K562 (cell line): Measurements from ENCODE around the gene CHCHD5.

Source experiments
- ARID2 ChIP-seq: fragments of 450-650 bp; IDR thresholded peaks from 2 replicates; pipeline ENCODE4 v1.6.1; 2017; ENCODE audit warnings: antibody characterized with exemption, mild to moderate bottlenecking
- CREB5 ChIP-seq: fragments of 250-450 bp; sonication (Bioruptor Pico); IDR thresholded peaks from 2 replicates; pipeline ENCODE4 v1.5.0; 2020; ENCODE audit warnings: mild to moderate bottlenecking
- FOXA1 ChIP-seq: fragments of 450-650 bp; IDR thresholded peaks from 2 replicates; pipeline ENCODE4 v1.6.1; 2016; ENCODE audit warnings: mild to moderate bottlenecking, borderline replicate concordance
- KLF1 ChIP-seq: fragments of 450-650 bp; IDR thresholded peaks from 2 replicates; pipeline ENCODE4 v1.6.1; 2016; ENCODE audit warnings: missing genetic modification characterization, missing compliant biosample characterization
- MCM3 ChIP-seq: fragments of 450-650 bp; IDR thresholded peaks from 2 replicates; pipeline ENCODE4 v1.6.1; 2016
- POU5F1 ChIP-seq: fragments of 150-350 bp; IDR thresholded peaks from 2 replicates; pipeline ENCODE4 v1.6.1; 2014; ENCODE audit warnings: borderline replicate concordance, low read length, low read depth, mild to moderate bottlenecking; ENCODE audit not compliant: partially characterized antibody
- TEAD2 ChIP-seq: fragments of 450-650 bp; IDR thresholded peaks from 2 replicates; pipeline ENCODE4 v1.6.1; 2016; ENCODE audit warnings: missing genetic modification characterization, control low read depth, missing compliant biosample characterization
- ZNF24 ChIP-seq: fragments of 450-650 bp; IDR thresholded peaks from 2 replicates; pipeline ENCODE4 v1.6.1; 2016
- TF ChIP-seq, protein P1 (sequence below), 2 experiments: fragments of 450-650 bp; formaldehyde crosslinking in 1 of 2; IDR thresholded peaks; 2 replicates each; pipeline versions ENCODE4 v1.4.0 to v1.6.1; 2014 to 2020; ENCODE audit warnings: mild to moderate bottlenecking in 2 of 2, borderline replicate concordance in 1 of 2, low read depth in 1 of 2
- TF ChIP-seq, protein P2 (sequence below): sonication (generic); formaldehyde crosslinking; IDR thresholded peaks from 2 replicates; pipeline ENCODE4 v1.8.0; 2022; ENCODE audit warnings: missing genetic modification reagents, mild to moderate bottlenecking, moderate library complexity, borderline replicate concordance
- TF ChIP-seq, protein P3 (sequence below): fragments of 450-650 bp; formaldehyde crosslinking; IDR thresholded peaks from 2 replicates; pipeline ENCODE4 v1.4.0; 2022; ENCODE audit warnings: mild to moderate bottlenecking, moderate library complexity

DNA sequence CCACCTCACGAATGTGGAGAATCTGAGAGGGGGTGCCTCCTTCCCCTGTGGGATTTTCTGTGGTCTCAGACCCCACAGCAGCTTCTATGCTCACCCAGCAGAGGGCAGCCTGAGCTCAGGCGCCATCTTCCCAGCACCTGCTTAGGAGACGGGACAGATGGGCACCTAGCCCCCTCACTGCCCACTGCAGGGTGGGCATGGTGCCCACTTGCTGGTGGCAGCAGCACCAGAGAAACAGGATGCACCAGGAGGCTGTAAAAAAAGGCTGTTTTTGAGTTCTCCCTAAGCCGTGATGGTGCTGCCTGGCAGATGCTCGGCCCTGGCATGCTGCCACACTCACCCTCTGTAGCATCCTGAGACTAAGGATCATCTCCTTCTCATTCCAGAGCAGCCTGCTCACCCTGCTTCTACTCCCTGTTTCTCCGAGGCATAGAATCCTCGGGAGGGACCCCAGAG is 42.2 kb downstream of the CHCHD5 start:
- TF ChIP-seq, protein P1, sequence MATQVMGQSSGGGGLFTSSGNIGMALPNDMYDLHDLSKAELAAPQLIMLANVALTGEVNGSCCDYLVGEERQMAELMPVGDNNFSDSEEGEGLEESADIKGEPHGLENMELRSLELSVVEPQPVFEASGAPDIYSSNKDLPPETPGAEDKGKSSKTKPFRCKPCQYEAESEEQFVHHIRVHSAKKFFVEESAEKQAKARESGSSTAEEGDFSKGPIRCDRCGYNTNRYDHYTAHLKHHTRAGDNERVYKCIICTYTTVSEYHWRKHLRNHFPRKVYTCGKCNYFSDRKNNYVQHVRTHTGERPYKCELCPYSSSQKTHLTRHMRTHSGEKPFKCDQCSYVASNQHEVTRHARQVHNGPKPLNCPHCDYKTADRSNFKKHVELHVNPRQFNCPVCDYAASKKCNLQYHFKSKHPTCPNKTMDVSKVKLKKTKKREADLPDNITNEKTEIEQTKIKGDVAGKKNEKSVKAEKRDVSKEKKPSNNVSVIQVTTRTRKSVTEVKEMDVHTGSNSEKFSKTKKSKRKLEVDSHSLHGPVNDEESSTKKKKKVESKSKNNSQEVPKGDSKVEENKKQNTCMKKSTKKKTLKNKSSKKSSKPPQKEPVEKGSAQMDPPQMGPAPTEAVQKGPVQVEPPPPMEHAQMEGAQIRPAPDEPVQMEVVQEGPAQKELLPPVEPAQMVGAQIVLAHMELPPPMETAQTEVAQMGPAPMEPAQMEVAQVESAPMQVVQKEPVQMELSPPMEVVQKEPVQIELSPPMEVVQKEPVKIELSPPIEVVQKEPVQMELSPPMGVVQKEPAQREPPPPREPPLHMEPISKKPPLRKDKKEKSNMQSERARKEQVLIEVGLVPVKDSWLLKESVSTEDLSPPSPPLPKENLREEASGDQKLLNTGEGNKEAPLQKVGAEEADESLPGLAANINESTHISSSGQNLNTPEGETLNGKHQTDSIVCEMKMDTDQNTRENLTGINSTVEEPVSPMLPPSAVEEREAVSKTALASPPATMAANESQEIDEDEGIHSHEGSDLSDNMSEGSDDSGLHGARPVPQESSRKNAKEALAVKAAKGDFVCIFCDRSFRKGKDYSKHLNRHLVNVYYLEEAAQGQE (IDR thresholded peaks at IDR 0.05; ENCODE audit: borderline replicate concordance): peak; percentile 95
- TF ChIP-seq, protein P1 (CRISPR knock-in tag; IDR thresholded peaks at IDR 0.05; ENCODE audit: low read depth): no peak
- TF ChIP-seq, protein P2, sequence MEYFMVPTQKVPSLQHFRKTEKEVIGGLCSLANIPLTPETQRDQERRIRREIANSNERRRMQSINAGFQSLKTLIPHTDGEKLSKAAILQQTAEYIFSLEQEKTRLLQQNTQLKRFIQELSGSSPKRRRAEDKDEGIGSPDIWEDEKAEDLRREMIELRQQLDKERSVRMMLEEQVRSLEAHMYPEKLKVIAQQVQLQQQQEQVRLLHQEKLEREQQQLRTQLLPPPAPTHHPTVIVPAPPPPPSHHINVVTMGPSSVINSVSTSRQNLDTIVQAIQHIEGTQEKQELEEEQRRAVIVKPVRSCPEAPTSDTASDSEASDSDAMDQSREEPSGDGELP (CRISPR knock-in tag): peak; percentile 67; the same call in 1 of the 2 replicates
- no peak for TF ChIP-seq TEAD2 (tag)
- no peak for TF ChIP-seq ZNF24
- no peak for TF ChIP-seq KLF1 (tag)
- no peak for TF ChIP-seq CREB5 (CRISPR knock-in tag)
- peak; percentile 87 for TF ChIP-seq ARID2
- TF ChIP-seq FOXA1: no peak
- TF ChIP-seq MCM3: no peak
- TF ChIP-seq POU5F1: no peak
- TF ChIP-seq, protein P3, sequence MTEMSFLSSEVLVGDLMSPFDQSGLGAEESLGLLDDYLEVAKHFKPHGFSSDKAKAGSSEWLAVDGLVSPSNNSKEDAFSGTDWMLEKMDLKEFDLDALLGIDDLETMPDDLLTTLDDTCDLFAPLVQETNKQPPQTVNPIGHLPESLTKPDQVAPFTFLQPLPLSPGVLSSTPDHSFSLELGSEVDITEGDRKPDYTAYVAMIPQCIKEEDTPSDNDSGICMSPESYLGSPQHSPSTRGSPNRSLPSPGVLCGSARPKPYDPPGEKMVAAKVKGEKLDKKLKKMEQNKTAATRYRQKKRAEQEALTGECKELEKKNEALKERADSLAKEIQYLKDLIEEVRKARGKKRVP (CRISPR knock-in tag): no peak
